Activated naive CD4-positive, alpha-beta T cell treated with anti-CD3 and anti-CD28 coated beads, Interleukin-2, amount 50 U/mL, for 24 hours (primary cell): ENCODE data around the gene ZNF512B.
A peak's percentile ranks its signal among the peaks of the same experiment; 100 is the strongest.

ENCODE experiments used
- H3K27ac Mint-ChIP-seq: one replicate; pipeline ENCODE4 v1.8.0; 2021; ENCODE audit warnings: mild to moderate bottlenecking, mixed read lengths
- H3K27me3 Mint-ChIP-seq: one replicate; pipeline ENCODE4 v1.8.0; 2021; ENCODE audit warnings: mixed read lengths
- H3K36me3 Mint-ChIP-seq: one replicate; pipeline ENCODE4 v1.8.0; 2021; ENCODE audit warnings: mixed read lengths
- H3K4me1 Mint-ChIP-seq: one replicate; pipeline ENCODE4 v1.8.0; 2021; ENCODE audit warnings: mixed read lengths
- H3K4me3 Mint-ChIP-seq: one replicate; pipeline ENCODE4 v1.8.0; 2021; ENCODE audit warnings: mild to moderate bottlenecking, mixed read lengths
- H3K9me3 Mint-ChIP-seq: one replicate; pipeline ENCODE4 v1.8.0; 2021; ENCODE audit warnings: mixed read lengths

Gene ZNF512B

GRCh38 chr20:63950701-63951397, 18.9 kb downstream of the ZNF512B start:
- Mint-ChIP-seq H3K4me3 (no peak overlapping the region), H3K4me1 (peaks cover 55% of the 10 kb centered on the region), H3K27me3 (no peaks in the 10 kb centered on the region), H3K9me3 (no peaks in the 10 kb centered on the region), H3K36me3 (no peaks in the 10 kb centered on the region), H3K27ac (no peak overlapping the region)

DNA sequence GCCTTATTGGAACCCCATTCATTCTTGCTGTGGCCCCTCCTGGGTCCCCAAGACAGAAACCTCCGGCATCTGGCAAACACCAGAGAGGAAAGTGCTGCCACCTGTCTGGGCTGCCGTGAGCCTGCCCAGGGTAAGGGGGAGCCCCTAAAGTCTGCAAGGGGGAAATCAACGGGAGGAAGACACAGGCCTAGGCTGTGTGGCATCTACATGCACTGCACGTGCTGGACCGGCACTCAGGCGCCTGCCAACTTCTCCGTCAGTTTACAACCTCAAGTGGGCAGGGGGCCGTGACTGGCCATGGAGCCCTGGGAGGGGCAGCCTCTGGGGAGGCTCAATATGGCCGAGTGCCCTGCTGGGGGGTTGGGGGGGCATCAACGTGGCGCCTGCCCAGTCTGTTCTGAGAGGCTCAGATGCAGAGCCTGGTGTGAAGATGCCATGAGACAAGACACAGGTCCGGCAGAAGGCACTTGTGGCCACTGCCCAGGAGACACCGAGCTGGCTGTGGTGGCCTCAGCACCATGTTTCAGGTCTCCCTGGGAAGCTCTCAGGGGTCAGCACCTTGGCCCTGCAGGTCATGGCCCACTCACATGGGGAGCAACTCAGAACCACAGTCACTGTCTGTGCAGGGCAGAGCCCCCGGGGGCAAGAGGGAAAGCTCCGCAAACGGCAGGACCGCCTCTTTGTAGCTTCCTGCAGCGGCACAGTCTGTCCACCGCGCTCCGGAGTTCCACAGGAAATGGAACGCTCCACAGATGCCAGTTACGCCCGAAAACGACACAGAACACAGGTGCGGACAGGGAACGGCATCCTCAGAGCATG, 21.9 kb downstream of the ZNF512B start:
- H3K27ac Mint-ChIP-seq, result peak overlapping the region; percentile 95
- H3K4me3 Mint-ChIP-seq, result peak overlapping the region; percentile 86
- peaks cover 33% of the 10 kb centered on the region for H3K4me1 Mint-ChIP-seq
- H3K36me3 Mint-ChIP-seq, result no peaks in the 10 kb centered on the region
- H3K27me3 Mint-ChIP-seq, result no peaks in the 10 kb centered on the region
- no peaks in the 10 kb centered on the region for H3K9me3 Mint-ChIP-seq

GRCh38 chr20:63946986-63947637, 22.6 kb downstream of the ZNF512B start:
- Mint-ChIP-seq H3K36me3 (no peaks in the 10 kb centered on the region), H3K27ac (peak overlapping the region; percentile 83)

DNA sequence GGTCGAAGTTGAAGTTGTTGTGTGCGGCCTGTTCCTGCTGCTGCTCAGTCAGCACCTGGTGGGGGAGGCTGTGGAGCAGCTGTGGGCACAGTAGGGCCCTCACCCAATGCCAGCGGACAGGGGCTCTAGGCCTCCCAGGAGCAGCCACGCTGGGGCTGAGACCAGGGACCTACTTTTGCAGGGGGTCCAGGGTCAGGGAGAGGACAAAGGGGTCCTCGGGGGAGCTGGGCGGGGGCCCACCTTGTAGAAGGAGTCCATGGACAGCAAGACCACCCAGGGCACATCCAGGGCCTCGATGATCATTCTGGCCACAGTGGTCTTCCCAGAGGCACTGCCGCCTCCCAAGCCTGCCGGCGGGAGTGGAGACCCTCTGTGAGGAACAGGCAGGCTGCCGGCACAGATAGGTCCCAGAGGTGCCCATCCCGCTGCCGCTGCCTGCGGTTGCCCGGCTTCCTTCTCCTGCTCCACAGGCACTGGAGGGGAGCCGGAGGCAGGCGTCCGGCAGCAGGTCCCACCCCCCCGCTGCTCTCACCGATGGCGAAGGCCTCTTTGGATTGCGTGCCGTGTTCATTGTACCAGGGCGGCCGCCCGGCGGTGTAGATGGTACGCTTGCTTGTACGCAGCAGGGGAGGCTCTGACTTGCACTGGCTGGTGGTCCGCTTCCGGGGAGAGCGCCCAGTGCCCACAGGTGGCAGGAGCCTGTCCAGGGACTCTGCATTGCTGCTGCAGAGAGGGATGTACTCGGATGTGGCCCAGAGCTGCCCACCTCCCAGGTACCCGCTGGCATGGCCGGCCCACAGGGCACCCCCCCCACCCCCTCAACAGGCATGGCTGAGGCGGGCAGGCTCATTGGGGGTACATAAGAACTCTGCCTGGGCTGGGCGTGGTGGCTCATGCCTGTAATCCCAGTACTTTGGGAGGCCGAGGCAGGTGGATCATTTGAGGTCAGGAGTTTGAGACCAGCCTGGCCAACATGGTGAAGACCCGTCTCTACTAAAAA, 23.5 kb downstream of the ZNF512B start:
- no peaks in the 10 kb centered on the region for H3K9me3 Mint-ChIP-seq
- no peak overlapping the region for H3K4me3 Mint-ChIP-seq
- H3K27ac Mint-ChIP-seq, result no peak overlapping the region
- H3K36me3 Mint-ChIP-seq, result no peaks in the 10 kb centered on the region
- H3K27me3 Mint-ChIP-seq, result no peaks in the 10 kb centered on the region
- H3K4me1 Mint-ChIP-seq, result peaks cover 38% of the 10 kb centered on the region

More at GRCh38 chr20:63946986-63947637, 22.6 kb downstream of the ZNF512B start:
- Mint-ChIP-seq H3K4me1 (peaks cover 37% of the 10 kb centered on the region), H3K4me3 (peak overlapping the region; percentile 86), H3K9me3 (no peaks in the 10 kb centered on the region), H3K27me3 (no peaks in the 10 kb centered on the region)

- Mint-ChIP-seq H3K4me1 (peaks cover 41% of the 10 kb centered on the region), H3K27me3 (no peaks in the 10 kb centered on the region), H3K36me3 (no peaks in the 10 kb centered on the region), H3K27ac (no peak overlapping the region), H3K4me3 (no peak overlapping the region), H3K9me3 (no peaks in the 10 kb centered on the region)
Measured at GRCh38 chr20:63945031-63945658, 24.6 kb downstream of the ZNF512B start.

DNA sequence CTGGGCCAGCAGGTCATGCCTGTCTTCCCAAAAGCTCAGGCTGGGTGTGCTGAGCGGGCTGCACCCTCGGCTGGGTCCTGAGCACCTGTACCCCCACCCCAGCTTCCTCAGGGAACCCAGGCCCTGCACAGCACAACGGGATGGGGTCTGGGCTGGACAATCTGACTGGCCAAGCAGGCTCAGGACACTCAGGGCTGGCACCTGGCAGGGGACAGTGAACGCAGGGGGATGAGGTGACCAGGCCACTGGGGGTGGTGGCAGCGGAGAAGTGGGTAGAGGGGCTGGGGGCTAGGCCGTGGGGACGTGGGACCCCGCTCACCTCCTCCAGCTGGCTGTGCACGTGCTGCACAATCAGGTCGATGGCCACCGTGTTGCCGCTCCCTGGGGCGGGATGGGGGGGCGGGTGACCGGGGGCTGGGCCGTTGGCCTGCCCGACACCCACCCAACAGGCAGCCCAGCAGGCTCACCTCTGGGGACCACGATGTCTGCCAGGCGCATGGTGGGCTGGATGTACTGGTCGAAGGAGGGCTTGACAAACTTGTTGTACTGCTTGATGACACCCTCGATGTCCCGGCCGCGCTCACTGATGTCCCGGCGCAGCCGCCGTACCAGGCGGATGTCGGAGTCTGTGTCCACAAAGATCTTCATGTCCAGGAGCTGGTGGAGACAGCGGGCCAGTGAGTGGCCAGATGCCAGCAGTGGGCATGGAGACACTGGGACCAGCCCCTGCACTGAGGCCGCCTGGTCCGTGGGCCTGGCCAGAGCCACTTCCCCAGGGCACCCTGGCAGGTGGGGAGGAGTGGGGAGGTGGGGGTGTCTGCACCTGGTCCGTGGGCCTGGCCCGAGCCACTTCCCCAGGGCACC, 25.4 kb downstream of the ZNF512B start:
- Mint-ChIP-seq H3K4me3 (no peak overlapping the region), H3K27ac (no peak overlapping the region), H3K27me3 (no peaks in the 10 kb centered on the region), H3K9me3 (no peaks in the 10 kb centered on the region), H3K36me3 (no peaks in the 10 kb centered on the region), H3K4me1 (peaks cover 33% of the 10 kb centered on the region)

- no peaks in the 10 kb centered on the region for H3K27me3 Mint-ChIP-seq
- H3K4me3 Mint-ChIP-seq, result no peak overlapping the region
- peaks cover 28% of the 10 kb centered on the region for H3K4me1 Mint-ChIP-seq
- H3K36me3 Mint-ChIP-seq, result no peaks in the 10 kb centered on the region
- no peaks in the 10 kb centered on the region for H3K9me3 Mint-ChIP-seq
- no peak overlapping the region for H3K27ac Mint-ChIP-seq
Measured at GRCh38 chr20:63943808-63944077, 26.0 kb downstream of the ZNF512B start.

- no peak overlapping the region for H3K27ac Mint-ChIP-seq
Measured at GRCh38 chr20:63942969-63943807, 26.5 kb downstream of the ZNF512B start.

DNA sequence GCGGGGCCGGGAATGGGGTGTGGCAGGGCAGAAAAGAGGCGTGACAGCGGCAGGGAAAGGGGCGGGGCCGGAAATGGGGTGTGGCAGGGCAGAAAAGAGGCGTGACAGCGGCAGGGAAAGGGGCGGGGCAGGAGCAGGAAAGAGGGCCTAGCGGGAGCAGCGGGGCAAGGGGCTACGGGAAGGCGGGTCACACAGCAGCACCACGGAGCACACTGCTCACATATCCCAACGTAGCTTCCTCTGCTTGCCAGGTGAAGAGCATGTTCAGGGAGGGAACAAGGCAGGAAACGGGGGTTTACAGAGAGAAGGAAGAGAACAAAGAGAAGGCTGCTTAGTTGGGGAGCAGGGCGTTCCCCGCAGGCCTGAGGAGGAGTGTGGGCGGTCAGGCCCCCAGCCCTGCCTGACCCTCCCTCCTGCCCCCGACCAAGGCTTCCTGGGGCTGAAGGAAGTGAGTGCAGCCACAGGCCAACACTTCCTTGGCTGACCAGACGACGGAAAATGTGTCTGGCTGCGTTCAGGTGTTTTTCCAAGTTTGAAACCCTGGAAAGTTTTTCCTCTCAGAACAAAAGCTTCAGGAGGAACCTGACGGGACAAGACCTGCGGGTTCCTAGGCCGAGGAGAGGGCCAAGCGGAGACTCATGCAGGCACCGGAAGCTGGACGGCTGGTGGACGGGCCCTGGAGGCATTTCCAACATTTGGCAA, 27.3 kb downstream of the ZNF512B start:
- Mint-ChIP-seq H3K4me1 (peaks cover 14% of the 10 kb centered on the region), H3K27ac (peak overlapping the region; percentile 79), H3K36me3 (no peaks in the 10 kb centered on the region), H3K4me3 (peak overlapping the region; percentile 24), H3K9me3 (no peaks in the 10 kb centered on the region), H3K27me3 (no peaks in the 10 kb centered on the region)

More at GRCh38 chr20:63942969-63943807, 26.5 kb downstream of the ZNF512B start:
- no peak overlapping the region for H3K4me3 Mint-ChIP-seq
- no peaks in the 10 kb centered on the region for H3K9me3 Mint-ChIP-seq
- no peaks in the 10 kb centered on the region for H3K27me3 Mint-ChIP-seq
- peaks cover 22% of the 10 kb centered on the region for H3K4me1 Mint-ChIP-seq
- no peaks in the 10 kb centered on the region for H3K36me3 Mint-ChIP-seq

GRCh38 chr20:63941282-63942081, 28.2 kb downstream of the ZNF512B start:
- H3K27ac Mint-ChIP-seq, result peak overlapping the region; percentile 30
- H3K36me3 Mint-ChIP-seq, result no peaks in the 10 kb centered on the region
- peaks cover 8% of the 10 kb centered on the region for H3K4me1 Mint-ChIP-seq
- H3K9me3 Mint-ChIP-seq, result no peaks in the 10 kb centered on the region
- no peaks in the 10 kb centered on the region for H3K27me3 Mint-ChIP-seq
- H3K4me3 Mint-ChIP-seq, result no peak overlapping the region

DNA sequence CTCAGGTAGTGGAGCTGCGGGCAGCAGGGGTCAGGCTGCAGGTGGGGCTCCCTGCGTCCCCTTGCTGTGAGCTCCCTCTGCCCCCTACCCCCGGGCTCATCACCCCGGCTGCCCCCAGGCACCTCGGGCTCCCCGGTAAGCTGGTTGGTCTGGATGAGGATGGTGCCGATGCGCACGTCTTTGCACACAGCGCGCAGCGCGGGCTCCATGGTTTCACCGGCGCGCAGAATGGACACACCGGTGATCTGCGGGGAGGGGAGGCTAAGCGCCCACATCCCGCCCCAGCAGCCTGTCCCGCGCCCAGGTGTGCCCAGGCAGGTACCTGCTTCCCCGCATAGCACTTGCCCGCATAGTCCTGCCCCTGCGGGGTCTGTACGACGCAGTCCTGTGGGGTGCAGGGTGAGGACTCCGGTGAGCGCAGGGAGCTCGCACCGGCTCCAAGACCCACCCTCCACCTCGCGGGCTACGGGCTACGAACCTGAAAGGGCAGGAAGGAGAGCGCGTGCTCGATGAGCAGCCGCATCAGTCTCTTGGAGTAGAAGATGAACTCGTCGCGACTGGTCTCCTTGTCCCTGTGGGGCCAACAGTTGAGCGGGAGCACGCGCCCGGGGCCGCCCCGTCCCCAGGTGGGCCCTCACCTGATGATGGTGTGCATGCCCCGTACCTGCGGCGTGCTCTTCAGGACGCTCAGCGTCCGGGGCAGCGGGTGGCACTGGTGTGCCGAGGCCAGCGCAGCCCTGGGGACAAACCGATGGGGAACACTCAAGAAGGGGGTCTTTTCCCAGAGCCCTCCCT, 29.1 kb downstream of the ZNF512B start:
- Mint-ChIP-seq H3K27me3 (no peaks in the 10 kb centered on the region), H3K4me1 (peaks cover 8% of the 10 kb centered on the region), H3K27ac (no peak overlapping the region), H3K4me3 (no peak overlapping the region), H3K36me3 (no peaks in the 10 kb centered on the region), H3K9me3 (no peaks in the 10 kb centered on the region)

- no peaks in the 10 kb centered on the region for H3K27me3 Mint-ChIP-seq
- no peaks in the 10 kb centered on the region for H3K36me3 Mint-ChIP-seq
- H3K4me3 Mint-ChIP-seq, result no peak overlapping the region
- no peaks in the 10 kb centered on the region for H3K9me3 Mint-ChIP-seq
- peaks cover 8% of the 10 kb centered on the region for H3K4me1 Mint-ChIP-seq
- no peak overlapping the region for H3K27ac Mint-ChIP-seq
Measured at GRCh38 chr20:63940071-63940471, 29.7 kb downstream of the ZNF512B start.
